GM12878 (cell line): ENCODE measurements around the gene LMAN2L. TPM values are rescaled to one million over a fixed set of nuclear protein-coding genes. Genes with fewer than 3 reads are reported as not detected.
A peak's percentile ranks its signal among the peaks of the same experiment; 100 is the strongest.

Experiments
- BHLHE40 ChIP-seq, 2 experiments: fragments of 450-650 bp in 1 of 2; IDR thresholded peaks; 2 replicates each; pipeline ENCODE4 v1.6.1; 2011 to 2017; ENCODE audit warnings: low read depth in 2 of 2, borderline replicate concordance in 1 of 2, improper control_type of control experiment in 1 of 2, low read length in 1 of 2, mild to moderate bottlenecking in 1 of 2
- CHD4 ChIP-seq: fragments of 200-600 bp; sonication (generic); IDR thresholded peaks from 2 replicates; pipeline ENCODE4 v1.6.1; 2016; ENCODE audit warnings: mild to moderate bottlenecking
- EGR1 ChIP-seq, 2 experiments: IDR thresholded peaks; 1 replicate in 1 of 2; 2 replicates in 1 of 2; pipeline ENCODE4 v1.6.1; 2011 to 2012; ENCODE audit warnings: low read depth in 2 of 2, low read length in 2 of 2, borderline replicate concordance in 1 of 2, mild to moderate bottlenecking in 1 of 2, moderate library complexity in 1 of 2
- FOXM1 ChIP-seq: IDR thresholded peaks from 2 replicates; pipeline ENCODE4 v1.6.1; 2012; ENCODE audit warnings: low read depth, mild to moderate bottlenecking, inconsistent platforms, low read length, moderate library complexity
- IKZF2 ChIP-seq, 2 experiments: fragments of 450-650 bp; IDR thresholded peaks; 2 replicates each; pipeline ENCODE4 v1.6.1; 2017; ENCODE audit warnings: mild to moderate bottlenecking in 2 of 2, moderate library complexity in 2 of 2
- NBN ChIP-seq: fragments of 450-650 bp; IDR thresholded peaks from 2 replicates; pipeline ENCODE4 v1.6.1; 2016
- POLR2A ChIP-seq: IDR thresholded peaks from 2 replicates; pipeline ENCODE4 v1.6.1; 2011; ENCODE audit warnings: low read depth, mild to moderate bottlenecking, low read length
- RAD21 ChIP-seq: IDR thresholded peaks from 2 replicates; pipeline ENCODE4 v1.6.1; 2011; ENCODE audit warnings: mild to moderate bottlenecking, low read depth, low read length, moderate library complexity; ENCODE audit not compliant: insufficient read depth
- SREBF2 ChIP-seq: IDR thresholded peaks from 2 replicates; pipeline ENCODE4 v1.6.1; 2012; ENCODE audit warnings: mild to moderate bottlenecking, low read length
- ZNF384 ChIP-seq: IDR thresholded peaks from 2 replicates; pipeline ENCODE4 v1.6.1; 2012; ENCODE audit warnings: low read depth, mild to moderate bottlenecking, low read length, improper control_type of control experiment, borderline replicate concordance
- polyA plus RNA-seq, 11 experiments: library from polyadenylated mRNA; depleted of rRNA in 4 of 11; unstranded in 6 of 11; stranded (reverse) in 5 of 11; fragments of >200 nt; fragmentation: Nextera tagmentation in 4 of 11; fragmentation: Illumina TruSeq in 1 of 11; extraction: Ambion mirVana in 4 of 11; extraction: Trizol in 1 of 11; gene quantifications; 1 replicate in 1 of 11; 2 replicates in 10 of 11; pipeline versions ENCODE4 v1.2.1 to v1.2.3, GENCODE V29; 2011 to 2016; ENCODE audit warnings: inconsistent platforms in 2 of 11, missing spikeins in 2 of 11, low read depth in 1 of 11
- total RNA-seq, 4 experiments: library from RNA; depleted of rRNA in 3 of 4; stranded (reverse); fragments of >200 nt in 3 of 4; fragmentation: Illumina TruSeq in 1 of 4; extraction: Trizol in 1 of 4; gene quantifications; 2 replicates each; pipeline versions ENCODE4 v1.2.1 to v1.2.3, GENCODE V29; 2013 to 2021
- TF ChIP-seq, protein P1 (sequence below): fragments of 450-650 bp; IDR thresholded peaks from 2 replicates; pipeline ENCODE4 v1.6.1; 2016; ENCODE audit warnings: mild to moderate bottlenecking

LMAN2L gene
- total and polyA plus RNA-seq, 10 of the 15 experiments (the other 5 are each of a cell fraction or from before 2014, with no cell fraction given): 5.7 to 16.3 (median 10.7) TPM

DNA sequence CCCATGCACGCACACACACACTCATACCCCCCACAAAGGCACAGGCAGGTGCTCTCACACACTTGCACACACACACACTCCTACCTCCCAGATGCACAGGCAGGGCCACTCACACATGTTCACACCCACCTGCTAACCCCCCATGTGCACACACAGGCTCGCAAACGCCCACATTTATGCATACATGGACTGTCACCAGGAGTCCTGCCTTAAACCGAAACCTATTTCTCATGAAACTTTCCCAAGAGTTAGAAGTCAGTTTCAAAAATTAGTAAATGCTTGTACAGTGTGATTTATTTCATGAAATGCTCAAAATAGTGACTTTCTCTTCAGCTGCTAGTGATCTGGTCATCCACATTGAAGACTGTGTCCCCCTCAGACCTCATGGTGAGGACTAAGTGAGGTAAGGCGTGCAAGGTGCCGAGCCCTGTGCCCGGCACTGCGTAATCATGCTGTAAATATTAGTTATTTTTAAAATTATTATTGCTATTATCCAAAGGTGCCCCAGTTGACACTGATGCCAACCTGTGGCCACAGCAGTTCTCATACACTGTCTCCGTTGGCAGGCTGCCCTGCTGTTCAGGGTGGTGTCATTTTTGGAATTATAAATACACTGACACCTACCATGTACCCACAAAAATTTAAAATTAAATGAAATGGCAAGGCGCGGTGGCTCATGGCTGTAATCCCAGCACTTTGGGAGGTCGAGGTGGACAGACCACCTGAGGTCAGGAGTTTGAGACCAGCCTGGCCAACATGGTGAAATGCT is 33.2 kb upstream of the LMAN2L start (continued):
- TF ChIP-seq, protein P1, sequence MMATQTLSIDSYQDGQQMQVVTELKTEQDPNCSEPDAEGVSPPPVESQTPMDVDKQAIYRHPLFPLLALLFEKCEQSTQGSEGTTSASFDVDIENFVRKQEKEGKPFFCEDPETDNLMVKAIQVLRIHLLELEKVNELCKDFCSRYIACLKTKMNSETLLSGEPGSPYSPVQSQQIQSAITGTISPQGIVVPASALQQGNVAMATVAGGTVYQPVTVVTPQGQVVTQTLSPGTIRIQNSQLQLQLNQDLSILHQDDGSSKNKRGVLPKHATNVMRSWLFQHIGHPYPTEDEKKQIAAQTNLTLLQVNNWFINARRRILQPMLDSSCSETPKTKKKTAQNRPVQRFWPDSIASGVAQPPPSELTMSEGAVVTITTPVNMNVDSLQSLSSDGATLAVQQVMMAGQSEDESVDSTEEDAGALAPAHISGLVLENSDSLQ: peak; percentile 36; the same call in 1 of the 2 replicates
- TF ChIP-seq EGR1 (IDR thresholded peaks at IDR 0.05; ENCODE audit: borderline replicate concordance in 1 of 2, low read depth in 2 of 2, low read length in 2 of 2) (peak in 1 of 2 experiments; percentile 67; a peak in 2 of 3 replicates), NBN (peak; percentile 60; the same call in 1 of the 2 replicates), BHLHE40 (IDR thresholded peaks at IDR 0.05; ENCODE audit: borderline replicate concordance in 1 of 2, low read depth in 2 of 2, low read length in 1 of 2) (peak; percentile 10 to 55; a peak in 3 of 4 replicates), CHD4 (no peak), POLR2A (no peak; the same call in 1 of the 2 replicates), RAD21 (no peak; the same call in 1 of the 2 replicates), ZNF384 (no peak), IKZF2 (IDR thresholded peaks at IDR 0.05) (peak; percentile 19 to 39; a peak in 1 of 4 replicates), SREBF2 (no peak), FOXM1 (peak; percentile 62; the same call in 1 of the 2 replicates)
